IPS-NIHi7 (cell line): ENCODE results near the gene RAMP1.
"Not testable (repeated sequence)": the region's sequence is repeated elsewhere in the genome, so short reads cannot be mapped to it uniquely, and the experiment has no call there.

ENCODE experiments used
- DNase-seq: peaks from one replicate; pipeline ENCODE4 v3.0.0; 2012; ENCODE audit warnings: mixed read lengths; ENCODE audit errors: extremely low spot score

Gene RAMP1

GRCh38 chr2:237863689-237864443, 4.4 kb downstream of the RAMP1 start:
- DNase-seq, result no peak

GRCh38 chr2:237864444-237864931, 5.1 kb downstream of the RAMP1 start:
- no peak for DNase-seq

DNA sequence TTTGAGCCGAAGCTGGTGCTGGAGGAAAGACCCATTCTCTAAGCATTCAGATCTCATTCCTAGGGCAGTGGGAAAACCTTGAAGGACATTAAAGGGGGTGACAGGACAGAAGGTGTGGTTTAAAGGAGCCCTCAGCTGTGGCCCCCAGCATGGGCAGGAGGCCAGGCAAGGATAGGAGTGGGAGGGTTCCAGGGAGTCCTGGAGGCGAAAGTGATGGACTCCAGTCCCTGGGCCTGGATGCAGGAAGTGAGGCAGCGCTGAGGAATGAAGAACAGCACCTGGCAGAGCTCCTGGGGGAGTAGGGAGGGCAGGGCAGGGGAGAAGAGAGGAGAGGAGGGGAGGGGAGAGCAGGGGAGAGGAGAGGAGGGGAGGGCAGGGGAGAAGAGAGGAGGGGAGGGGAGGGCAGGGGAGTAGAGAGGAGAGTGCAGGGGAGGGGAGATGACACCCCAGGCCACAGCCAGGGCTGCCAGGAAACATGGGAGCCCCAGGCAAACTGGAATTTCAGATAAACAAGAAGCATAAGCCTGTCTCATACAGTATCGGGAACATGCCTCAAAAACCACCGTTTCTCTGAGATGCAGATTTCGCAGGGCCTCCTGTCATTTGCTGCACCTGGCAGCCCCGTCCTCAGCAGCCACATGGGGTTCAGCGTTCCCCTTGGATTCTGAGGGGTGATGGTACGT, 5.7 kb downstream of the RAMP1 start:
- no peak for DNase-seq

GRCh38 chr2:237865623-237866041, 6.2 kb downstream of the RAMP1 start:
- no peak for DNase-seq

- DNase-seq, result no peak
These were observed 6.7 kb downstream of the RAMP1 start for GRCh38 chr2:237866101-237866621.

DNA sequence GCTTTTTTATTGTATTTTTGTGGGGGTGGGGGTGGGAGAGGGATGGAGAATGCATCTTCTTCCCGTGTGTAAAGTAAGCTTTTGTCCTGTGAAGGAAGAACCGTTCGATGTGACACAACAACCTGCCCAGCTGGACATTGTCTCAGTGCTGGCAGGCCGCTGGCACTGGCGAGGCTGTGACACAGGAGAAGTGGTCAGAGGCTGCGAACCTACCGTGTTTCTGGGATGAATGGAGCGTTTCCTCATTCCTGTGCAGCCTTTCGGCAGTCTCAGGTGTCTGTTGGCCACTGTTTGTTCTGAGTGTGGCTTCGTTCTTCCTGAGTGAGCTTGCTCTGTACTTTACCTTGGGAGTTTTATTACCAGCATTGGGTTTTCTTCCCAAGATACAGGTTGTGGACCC, 8.0 kb downstream of the RAMP1 start:
- DNase-seq, result no peak

- not testable (repeated sequence) for DNase-seq
These were observed 8.7 kb downstream of the RAMP1 start for GRCh38 chr2:237868074-237868473.

DNA sequence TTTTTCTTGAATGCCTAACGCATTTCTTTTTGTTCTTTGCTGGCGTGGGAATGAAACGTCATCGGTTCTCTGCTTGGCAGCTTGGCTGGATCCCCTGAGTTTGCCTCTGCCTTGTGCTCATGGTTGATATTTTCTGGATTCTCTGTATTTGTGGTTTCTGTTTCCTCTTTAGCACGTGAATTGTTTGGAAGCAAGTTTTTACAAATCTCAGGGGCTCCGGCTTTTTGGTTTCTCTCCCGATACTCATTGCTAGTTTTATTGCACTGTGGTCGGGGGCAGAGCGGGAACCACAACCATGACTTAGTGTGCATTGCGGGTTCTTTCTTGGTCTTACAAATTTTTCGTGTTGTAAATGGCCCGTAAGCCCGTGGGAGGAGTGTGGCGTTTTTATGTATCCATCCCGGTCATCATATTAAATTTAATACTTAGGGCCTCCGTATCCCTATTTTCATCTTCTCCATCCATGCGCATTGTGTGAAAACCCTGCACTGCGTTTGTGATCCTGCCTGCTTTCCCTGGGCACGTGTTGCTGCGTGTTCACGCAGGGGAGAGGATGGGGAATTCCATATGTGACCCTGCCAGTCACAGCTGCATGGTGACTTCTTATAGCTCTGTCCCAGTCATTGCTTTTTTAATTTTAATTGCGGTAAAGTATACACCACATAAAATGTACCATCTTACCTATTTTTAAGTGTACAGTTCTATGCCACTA, 9.4 kb downstream of the RAMP1 start:
- DNase-seq, result no peak

- DNase-seq, result no peak
These were observed 10.1 kb downstream of the RAMP1 start for GRCh38 chr2:237869343-237870102.

DNA sequence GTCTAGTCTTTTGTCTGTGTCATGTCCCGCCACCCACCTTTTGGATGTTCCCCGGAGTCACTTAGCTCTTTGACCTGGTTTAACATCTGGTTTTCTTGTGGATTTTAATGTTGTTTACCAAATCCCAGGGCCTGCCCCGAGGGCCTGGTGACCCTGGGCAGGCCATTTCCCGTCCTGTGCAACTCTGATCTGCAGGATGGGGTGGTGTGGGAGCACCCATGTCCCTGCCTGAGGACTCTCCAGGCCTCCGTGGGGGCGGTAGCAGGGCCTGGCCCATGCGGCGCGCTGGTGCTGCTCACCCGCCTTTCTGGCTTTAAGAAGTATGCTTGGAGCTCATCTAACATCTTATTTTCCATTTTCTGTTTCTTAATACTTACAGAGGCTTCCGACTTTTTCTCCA, 10.7 kb downstream of the RAMP1 start:
- DNase-seq, result no peak

DNA sequence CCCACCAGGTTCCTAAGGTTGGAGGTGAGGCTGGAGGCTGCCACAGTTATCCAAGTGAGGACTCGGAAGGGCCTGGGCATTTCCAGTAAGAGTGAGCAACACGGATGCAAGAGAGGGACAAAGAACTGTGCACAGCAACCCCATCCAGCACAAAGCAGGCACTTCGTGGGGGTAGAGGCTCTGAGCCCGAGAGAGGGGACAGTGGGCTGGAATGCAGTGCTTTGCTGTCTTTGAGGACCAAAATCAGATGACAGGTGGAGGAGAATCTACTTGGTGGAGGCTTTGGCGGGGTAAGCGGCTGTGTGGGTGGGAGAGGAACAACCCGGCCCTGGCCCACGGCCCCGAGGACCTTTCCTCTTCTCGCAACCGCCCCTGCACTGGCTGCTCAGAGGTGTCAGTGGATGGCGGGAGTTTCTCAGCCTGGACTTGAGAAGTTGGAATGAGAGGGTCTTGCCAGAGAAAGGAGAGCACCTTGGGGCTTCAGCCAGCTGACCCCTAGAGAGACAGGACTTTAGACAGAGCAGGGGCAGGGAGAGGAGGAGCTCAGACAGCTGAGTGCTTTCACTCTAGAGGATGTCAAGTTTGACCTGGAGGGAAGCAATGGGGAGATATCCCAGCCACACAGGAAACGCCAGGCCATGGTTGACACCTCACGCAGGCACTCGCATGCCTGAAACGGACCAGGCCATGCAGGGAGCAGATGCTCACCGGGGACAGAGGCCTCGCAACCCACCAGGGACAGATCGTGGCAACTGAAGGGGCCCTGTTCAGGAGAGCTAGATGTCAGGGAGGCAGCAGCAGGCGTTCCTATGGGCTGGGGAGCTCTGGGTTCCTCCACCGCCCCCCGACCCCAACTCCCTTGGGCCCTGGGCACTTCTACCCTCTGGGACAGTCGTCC, 11.6 kb downstream of the RAMP1 start:
- DNase-seq, result no peak

DNA sequence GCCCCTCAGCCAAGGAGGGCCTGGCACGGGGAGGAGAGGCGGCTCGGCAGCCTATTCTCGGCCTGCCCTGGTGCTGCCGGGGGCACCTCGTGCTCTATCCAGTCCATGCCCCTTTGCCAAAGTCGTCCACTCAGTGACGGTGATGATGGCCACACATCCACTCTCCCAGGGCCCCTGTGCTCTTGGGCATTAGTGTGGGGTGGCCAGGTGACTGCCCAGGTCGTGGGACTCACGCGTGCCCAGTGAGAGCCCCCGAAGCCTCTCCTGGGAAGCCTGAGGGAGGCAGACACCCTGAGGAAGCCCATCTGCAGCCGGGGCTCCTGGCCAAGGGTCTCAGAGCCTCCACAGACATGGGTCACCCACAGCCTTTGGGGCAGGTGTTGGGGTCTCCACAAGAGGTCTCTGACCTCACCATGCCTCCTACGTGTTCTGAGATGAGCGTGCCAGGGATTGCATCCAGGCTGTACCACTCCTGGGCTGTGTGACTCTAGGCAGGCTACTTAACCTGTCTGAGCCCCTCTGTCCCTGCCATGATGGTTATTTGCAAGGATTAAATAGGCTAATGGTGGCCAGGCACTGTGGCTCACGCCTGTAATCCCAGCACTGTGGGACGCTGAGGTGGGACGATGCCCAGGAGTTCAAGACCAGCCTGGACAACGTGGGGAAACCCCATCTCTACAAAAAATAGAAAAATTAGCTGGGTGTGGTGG, 12.9 kb downstream of the RAMP1 start:
- no peak for DNase-seq

- no peak for DNase-seq
These were observed 14.0 kb downstream of the RAMP1 start for GRCh38 chr2:237873421-237873831.

DNA sequence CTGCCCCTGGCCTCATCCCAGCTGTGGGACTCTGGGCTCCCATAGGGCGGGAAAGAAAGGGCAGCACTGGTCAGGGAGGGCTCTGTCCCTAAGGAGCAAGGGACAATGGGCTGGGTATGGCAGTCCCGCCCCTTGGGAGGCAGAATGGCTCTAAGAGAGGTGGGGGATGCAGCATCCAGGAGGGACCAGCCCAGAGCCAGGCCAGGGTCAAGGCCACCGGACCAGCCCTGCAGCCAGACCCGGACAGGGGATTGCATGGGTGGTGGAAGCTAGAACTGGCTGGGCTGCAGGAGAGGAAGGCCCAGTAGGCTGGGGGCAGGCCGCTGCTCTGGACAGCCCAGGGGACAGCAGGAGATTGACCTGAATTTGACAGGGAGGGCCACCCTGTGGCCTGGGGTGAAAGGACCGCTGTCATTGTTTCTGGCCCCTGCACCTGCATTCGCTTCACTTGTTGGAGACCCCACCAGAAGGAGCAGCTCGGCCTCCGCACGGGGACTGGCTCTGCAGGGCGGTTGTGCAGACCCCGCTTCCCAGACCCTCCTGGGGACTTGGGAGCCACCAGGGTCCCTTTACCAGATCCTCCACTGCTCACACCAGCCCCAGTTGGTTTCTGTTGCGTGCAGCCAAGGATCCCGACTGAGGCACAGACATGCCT, 14.6 kb downstream of the RAMP1 start:
- DNase-seq, result no peak

DNA sequence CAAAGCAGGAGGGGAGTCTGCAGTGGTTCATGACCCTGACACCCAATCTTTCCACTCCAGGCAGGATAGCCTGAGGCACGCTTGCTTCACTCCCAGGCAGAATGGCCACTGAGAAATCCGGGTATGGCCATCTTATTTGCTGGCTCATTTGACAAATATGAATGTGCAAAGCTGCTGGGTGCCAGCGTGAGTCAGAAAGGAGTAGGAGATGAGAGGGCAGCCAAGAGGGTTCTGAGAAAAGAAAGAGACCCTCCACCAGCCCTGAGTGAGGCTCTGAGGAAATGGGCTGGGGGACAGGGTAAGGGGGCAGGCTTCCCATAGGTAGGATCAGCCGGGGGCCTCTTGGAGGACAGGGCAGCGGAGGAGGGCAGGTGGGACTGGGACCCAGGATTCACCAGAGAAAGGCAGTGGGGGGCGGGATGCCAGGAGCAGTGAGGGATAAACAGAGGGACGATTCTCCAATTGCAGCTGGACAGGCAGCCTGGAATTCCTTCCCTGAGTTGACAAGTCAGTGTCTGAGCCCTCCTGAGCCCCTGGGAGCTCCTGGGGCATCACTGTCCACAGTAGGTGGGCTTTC, 15.2 kb downstream of the RAMP1 start:
- DNase-seq, result no peak

DNA sequence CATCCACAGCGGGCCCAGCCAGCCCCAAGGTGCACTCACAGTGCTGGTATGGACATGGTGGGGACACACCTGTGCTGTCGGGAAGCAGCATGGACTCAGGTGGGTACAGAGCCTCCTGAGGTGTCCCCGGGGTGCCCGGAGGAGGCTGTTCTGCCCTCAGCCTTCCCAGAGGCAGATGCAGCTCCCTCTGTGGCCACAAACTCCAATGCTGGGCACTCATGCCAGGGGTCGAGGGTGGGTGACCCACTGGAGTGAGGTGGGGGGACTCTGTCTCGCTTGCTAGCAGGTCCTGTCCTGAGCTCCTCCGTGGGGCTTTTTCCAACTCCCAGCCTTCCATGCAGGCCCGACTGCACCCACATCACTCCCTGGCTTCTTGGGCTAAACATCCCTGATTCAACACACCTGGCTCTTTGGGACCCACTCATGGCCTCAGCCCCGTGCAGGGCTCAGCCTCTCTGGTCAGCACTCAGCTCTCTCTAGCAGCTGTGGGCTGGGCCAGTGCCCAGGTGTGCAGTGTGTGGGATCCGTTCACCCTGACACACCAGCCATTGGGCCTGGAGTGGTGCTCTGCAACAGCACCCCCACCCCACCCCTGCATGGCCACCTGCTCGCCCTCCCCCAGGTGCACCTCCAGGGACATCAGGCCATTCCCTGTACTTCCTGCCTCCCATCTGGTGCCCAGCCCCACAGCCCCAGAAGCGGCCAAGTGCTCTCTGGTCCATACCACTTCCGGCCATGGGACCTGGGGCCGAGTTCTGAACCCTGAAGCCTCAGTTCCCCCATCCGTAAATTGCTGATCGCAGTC, 16.0 kb downstream of the RAMP1 start:
- no peak for DNase-seq

DNA sequence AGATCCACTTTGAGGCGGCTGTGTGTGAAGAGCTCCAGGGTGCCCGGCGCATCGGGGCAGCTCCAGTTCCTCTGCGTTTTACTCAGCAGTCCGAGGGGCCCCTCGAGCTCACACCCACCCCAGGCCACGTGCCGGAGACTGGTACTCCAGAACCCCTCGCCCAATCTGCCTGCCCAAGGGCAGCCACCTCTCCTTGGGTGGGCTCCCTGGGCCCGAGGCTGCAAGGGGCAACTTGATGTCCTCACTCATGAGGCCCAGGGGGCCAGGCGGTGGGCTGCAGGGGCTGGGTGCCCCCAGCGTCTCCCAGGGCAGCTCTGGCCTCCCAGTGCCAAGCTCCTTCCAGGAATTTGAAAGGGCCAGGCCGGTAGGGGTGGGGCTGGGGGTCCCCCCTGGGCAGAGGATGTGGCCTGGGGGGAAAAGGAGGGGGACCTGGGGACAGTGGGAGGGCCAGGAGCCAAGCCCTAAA, 16.7 kb downstream of the RAMP1 start:
- no peak for DNase-seq

GRCh38 chr2:237876532-237876931, 17.1 kb downstream of the RAMP1 start:
- DNase-seq, result no peak
